Pons (tissue), 1 donor: Measurements from ENCODE around the gene LRRC4C.
A peak's percentile ranks its signal among the peaks of the same experiment; 100 is the strongest.
"Not testable (repeated sequence)": the region's sequence is repeated elsewhere in the genome, so short reads cannot be mapped to it uniquely, and the experiment has no call there.

Experiments used
- DNase-seq: peaks from one replicate; pipeline ENCODE4 v3.0.0-alpha.2; 2016; ENCODE audit warnings: low spot score

LRRC4C gene

GRCh38 chr11:41018224-41018623, 441.2 kb downstream of the LRRC4C start:
- DNase-seq = no peak

- DNase-seq = peak; percentile 19
Measured at GRCh38 chr11:41010361-41011050, 448.9 kb downstream of the LRRC4C start.

GRCh38 chr11:41005986-41006385, 453.5 kb downstream of the LRRC4C start:
- no peak for DNase-seq

GRCh38 chr11:41003339-41004282, 455.8 kb downstream of the LRRC4C start:
- peak; percentile 19 for DNase-seq

GRCh38 chr11:40998920-40999319, 460.5 kb downstream of the LRRC4C start:
- DNase-seq = no peak

GRCh38 chr11:40987776-40988435, 471.5 kb downstream of the LRRC4C start:
- DNase-seq = no peak

- no peak for DNase-seq
Measured at GRCh38 chr11:40986320-40986719, 473.1 kb downstream of the LRRC4C start.

- no peak for DNase-seq
Measured at GRCh38 chr11:40975076-40975475, 484.4 kb downstream of the LRRC4C start.

GRCh38 chr11:40974186-40974795, 485.2 kb downstream of the LRRC4C start:
- no peak for DNase-seq

GRCh38 chr11:40958707-40959106, 500.7 kb downstream of the LRRC4C start:
- DNase-seq = no peak

- no peak for DNase-seq
Measured at GRCh38 chr11:40952479-40952878, 507.0 kb downstream of the LRRC4C start.

- no peak for DNase-seq
Measured at GRCh38 chr11:40938002-40938401, 521.5 kb downstream of the LRRC4C start.

GRCh38 chr11:40924915-40925314, 534.5 kb downstream of the LRRC4C start:
- DNase-seq = peak; percentile 8

GRCh38 chr11:40921246-40921645, 538.2 kb downstream of the LRRC4C start:
- no peak for DNase-seq

GRCh38 chr11:40910774-40911173, 548.7 kb downstream of the LRRC4C start:
- not testable (repeated sequence) for DNase-seq

GRCh38 chr11:40894501-40894900, 565.0 kb downstream of the LRRC4C start:
- DNase-seq = no peak

GRCh38 chr11:40885250-40885954, 574.0 kb downstream of the LRRC4C start:
- DNase-seq = no peak

GRCh38 chr11:40882301-40882700, 577.2 kb downstream of the LRRC4C start:
- DNase-seq = no peak

- DNase-seq = no peak
Measured at GRCh38 chr11:40879911-40880310, 579.5 kb downstream of the LRRC4C start.

- DNase-seq = no peak
Measured at GRCh38 chr11:40877981-40878380, 581.5 kb downstream of the LRRC4C start.

- DNase-seq = no peak
Measured at GRCh38 chr11:40877256-40877655, 582.2 kb downstream of the LRRC4C start.
